Colonic mucosa (tissue), 4 donors: Measurements from ENCODE around the gene PLAU. TPM values are rescaled to one million over a fixed set of nuclear protein-coding genes. Genes with fewer than 3 reads are reported as not detected.
A peak's percentile ranks its signal among the peaks of the same experiment; 100 is the strongest.

Source experiments
- DNase-seq: peaks from one replicate; pipeline ENCODE4 v3.0.0-alpha.2; 2020
- H3K27ac ChIP-seq: fragments of 200-600 bp; one replicate; pipeline ENCODE4 v1.8.0; 2021
- H3K27me3 ChIP-seq: fragments of 200-600 bp; one replicate; pipeline ENCODE4 v1.8.0; 2021
- H3K36me3 ChIP-seq: fragments of 200-600 bp; one replicate; pipeline ENCODE4 v1.8.0; 2021
- H3K4me1 ChIP-seq: fragments of 200-600 bp; one replicate; pipeline ENCODE4 v1.8.0; 2021; ENCODE audit warnings: mild to moderate bottlenecking
- H3K4me3 ChIP-seq: fragments of 200-600 bp; one replicate; pipeline ENCODE4 v1.8.0; 2021
- H3K9ac ChIP-seq, 2 donors: one replicate each; pipeline ENCODE4 v1.7.0; 2013; ENCODE audit warnings: control low read depth in 2 of 2, low read depth in 2 of 2, low read length in 2 of 2
- H3K9me3 ChIP-seq: fragments of 200-600 bp; one replicate; pipeline ENCODE4 v1.8.0; 2021
- CTCF ChIP-seq: fragments of 200-600 bp; IDR thresholded peaks from one replicate; pipeline ENCODE4 v1.8.0; 2022; ENCODE audit warnings: antibody characterized with exemption, mild to moderate bottlenecking
- intact Hi-C: fragments of 100-400 bp; cut with DNase I; formaldehyde crosslinking; loops from one replicate; pipeline ENCODE4 v1.14.1; 2022
- total RNA-seq, 2 donors: library from RNA; stranded (reverse); fragmentation: NEBNext Ultra II Directional in 1 of 2; extraction: Animal tissue kit (Norgen Biotek cat#: 25700) in 1 of 2; gene quantifications; one replicate each; pipeline ENCODE4 v1.2.1, GENCODE V29; 2021
- donor health status: healthy.
- donor health status: DM: no; HTN: no; CAD: no.
- donor health status: DM: no; HTN: no; CAD: no.

The PLAU gene
- total RNA-seq, 2 donors from 2014 or later: 4.0 to 11.4 TPM

- no peaks in the 10 kb centered on the region for H3K36me3 ChIP-seq
- no peak overlapping the region for H3K27ac ChIP-seq
- peak; percentile 40 for DNase-seq
- no peak overlapping the region for H3K9ac ChIP-seq
- no peak overlapping the region for H3K4me3 ChIP-seq
- H3K4me1 ChIP-seq: no peaks in the 10 kb centered on the region
- no peaks in the 10 kb centered on the region for H3K27me3 ChIP-seq
- no peak for TF ChIP-seq CTCF
- intact Hi-C loops: no loop called here
- H3K9me3 ChIP-seq: no peaks in the 10 kb centered on the region
Observed at GRCh38 chr10:73931767-73932619, 21.1 kb downstream of the PLAU start.

GRCh38 chr10:73932620-73933112, 21.7 kb downstream of the PLAU start:
- no peak overlapping the region for H3K4me3 ChIP-seq
- intact Hi-C loops: no loop called here
- H3K9me3 ChIP-seq: no peaks in the 10 kb centered on the region
- H3K27ac ChIP-seq: no peak overlapping the region
- no peaks in the 10 kb centered on the region for H3K36me3 ChIP-seq
- no peak overlapping the region for H3K9ac ChIP-seq
- TF ChIP-seq CTCF: no peak
- no peak for DNase-seq
- no peaks in the 10 kb centered on the region for H3K4me1 ChIP-seq
- no peaks in the 10 kb centered on the region for H3K27me3 ChIP-seq

- Histone ChIP-seq H3K36me3 (no peaks in the 10 kb centered on the region), H3K27ac (no peak overlapping the region), H3K9me3 (no peaks in the 10 kb centered on the region), H3K9ac (no peak overlapping the region), H3K4me3 (no peak overlapping the region), H3K27me3 (no peaks in the 10 kb centered on the region), H3K4me1 (no peaks in the 10 kb centered on the region)
- DNase-seq: no peak
- no peak for TF ChIP-seq CTCF
- intact Hi-C loops: no loop called here
Observed at GRCh38 chr10:73934074-73934473, 23.1 kb downstream of the PLAU start.

- DNase-seq: no peak
- Histone ChIP-seq H3K27ac (no peak overlapping the region), H3K9me3 (no peaks in the 10 kb centered on the region), H3K4me3 (no peak overlapping the region), H3K4me1 (peaks cover 5% of the 10 kb centered on the region), H3K36me3 (no peaks in the 10 kb centered on the region), H3K9ac (no peak overlapping the region), H3K27me3 (no peaks in the 10 kb centered on the region)
- TF ChIP-seq CTCF: no peak
- intact Hi-C loops: no loop called here
Observed at GRCh38 chr10:73935895-73936294, 25.0 kb downstream of the PLAU start.

- peaks cover 7% of the 10 kb centered on the region for H3K4me1 ChIP-seq
- no peak for TF ChIP-seq CTCF
- no peaks in the 10 kb centered on the region for H3K27me3 ChIP-seq
- H3K9me3 ChIP-seq: no peaks in the 10 kb centered on the region
- no peak overlapping the region for H3K27ac ChIP-seq
- H3K9ac ChIP-seq: no peak overlapping the region
- no peak overlapping the region for H3K4me3 ChIP-seq
- DNase-seq: no peak
- intact Hi-C loops: no loop called here
- H3K36me3 ChIP-seq: no peaks in the 10 kb centered on the region
Observed at GRCh38 chr10:73937333-73938043, 26.6 kb downstream of the PLAU start.
